Fibroblast of lung (primary cell): Measurements from ENCODE around the gene CRACR2B.

Experiments
- EZH2 ChIP-seq: IDR thresholded peaks from 2 replicates; pipeline ENCODE4 v1.5.1; 2012; ENCODE audit warnings: low read length, control low read depth, mild to moderate bottlenecking; ENCODE audit errors: missing control alignments
- TF ChIP-seq, protein P1 (sequence below), 2 donors: IDR thresholded peaks in 1 of 2; conservative IDR thresholded peaks in 1 of 2; 1 replicate in 1 of 2; 2 replicates in 1 of 2; pipeline ENCODE4 v1.5.1; 2011 to 2012; ENCODE audit warnings: low read length in 2 of 2, control low read depth in 1 of 2, inconsistent platforms in 1 of 2, low read depth in 1 of 2, mild to moderate bottlenecking in 1 of 2

DNA sequence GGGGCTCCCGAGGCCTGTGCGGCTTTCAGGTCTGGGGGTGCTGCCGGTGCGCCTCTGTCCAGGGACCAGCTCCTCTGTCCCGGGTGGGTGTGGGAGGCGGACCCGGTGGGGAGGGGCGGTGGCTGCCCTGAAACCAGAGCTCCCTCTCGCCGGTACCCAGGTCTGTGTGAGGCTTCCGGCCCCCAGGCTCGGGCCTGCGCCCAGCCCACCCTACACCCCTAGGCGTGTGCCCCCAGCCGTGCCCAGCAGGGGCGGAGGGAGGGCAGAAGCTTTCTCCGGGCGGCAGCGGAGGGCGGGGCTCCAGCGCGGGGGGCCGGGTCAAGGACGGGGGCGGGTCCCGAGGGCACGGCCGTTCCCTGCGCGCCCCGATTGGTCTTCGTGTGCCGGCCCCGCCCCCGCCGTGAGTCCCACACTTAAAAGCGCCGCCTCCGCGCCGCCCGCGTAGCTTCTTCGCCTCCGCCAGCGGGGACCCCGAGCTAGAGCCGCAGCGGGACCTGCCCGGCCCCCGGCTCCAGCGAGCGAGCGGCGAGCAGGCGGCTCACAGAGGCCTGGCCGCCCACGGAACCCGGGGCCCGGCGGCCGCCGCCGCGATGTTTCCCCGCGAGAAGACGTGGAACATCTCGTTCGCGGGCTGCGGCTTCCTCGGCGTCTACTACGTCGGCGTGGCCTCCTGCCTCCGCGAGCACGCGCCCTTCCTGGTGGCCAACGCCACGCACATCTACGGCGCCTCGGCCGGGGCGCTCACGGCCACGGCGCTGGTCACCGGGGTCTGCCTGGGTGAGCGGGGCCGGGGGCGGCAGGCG, 8.4 kb upstream of the CRACR2B start:
- TF ChIP-seq, protein P1, sequence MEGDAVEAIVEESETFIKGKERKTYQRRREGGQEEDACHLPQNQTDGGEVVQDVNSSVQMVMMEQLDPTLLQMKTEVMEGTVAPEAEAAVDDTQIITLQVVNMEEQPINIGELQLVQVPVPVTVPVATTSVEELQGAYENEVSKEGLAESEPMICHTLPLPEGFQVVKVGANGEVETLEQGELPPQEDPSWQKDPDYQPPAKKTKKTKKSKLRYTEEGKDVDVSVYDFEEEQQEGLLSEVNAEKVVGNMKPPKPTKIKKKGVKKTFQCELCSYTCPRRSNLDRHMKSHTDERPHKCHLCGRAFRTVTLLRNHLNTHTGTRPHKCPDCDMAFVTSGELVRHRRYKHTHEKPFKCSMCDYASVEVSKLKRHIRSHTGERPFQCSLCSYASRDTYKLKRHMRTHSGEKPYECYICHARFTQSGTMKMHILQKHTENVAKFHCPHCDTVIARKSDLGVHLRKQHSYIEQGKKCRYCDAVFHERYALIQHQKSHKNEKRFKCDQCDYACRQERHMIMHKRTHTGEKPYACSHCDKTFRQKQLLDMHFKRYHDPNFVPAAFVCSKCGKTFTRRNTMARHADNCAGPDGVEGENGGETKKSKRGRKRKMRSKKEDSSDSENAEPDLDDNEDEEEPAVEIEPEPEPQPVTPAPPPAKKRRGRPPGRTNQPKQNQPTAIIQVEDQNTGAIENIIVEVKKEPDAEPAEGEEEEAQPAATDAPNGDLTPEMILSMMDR (conservative IDR thresholded peaks at IDR 0.05 in 1 of 2, IDR thresholded peaks at IDR 0.05 in 1 of 2; ENCODE audit: low read depth in 1 of 2, low read length in 2 of 2): no peak
- TF ChIP-seq EZH2: no peak
